NCI-H345 treated with DMSO at 0.1 percent for 48 hours (cell line): ENCODE measurements around the gene GPS1.

ENCODE experiments used
- DNase-seq: peaks from one replicate; lab custom pipeline; 2025; ENCODE audit not compliant: unreplicated experiment; lab: John Stamatoyannopoulos, UW

Gene GPS1

DNA sequence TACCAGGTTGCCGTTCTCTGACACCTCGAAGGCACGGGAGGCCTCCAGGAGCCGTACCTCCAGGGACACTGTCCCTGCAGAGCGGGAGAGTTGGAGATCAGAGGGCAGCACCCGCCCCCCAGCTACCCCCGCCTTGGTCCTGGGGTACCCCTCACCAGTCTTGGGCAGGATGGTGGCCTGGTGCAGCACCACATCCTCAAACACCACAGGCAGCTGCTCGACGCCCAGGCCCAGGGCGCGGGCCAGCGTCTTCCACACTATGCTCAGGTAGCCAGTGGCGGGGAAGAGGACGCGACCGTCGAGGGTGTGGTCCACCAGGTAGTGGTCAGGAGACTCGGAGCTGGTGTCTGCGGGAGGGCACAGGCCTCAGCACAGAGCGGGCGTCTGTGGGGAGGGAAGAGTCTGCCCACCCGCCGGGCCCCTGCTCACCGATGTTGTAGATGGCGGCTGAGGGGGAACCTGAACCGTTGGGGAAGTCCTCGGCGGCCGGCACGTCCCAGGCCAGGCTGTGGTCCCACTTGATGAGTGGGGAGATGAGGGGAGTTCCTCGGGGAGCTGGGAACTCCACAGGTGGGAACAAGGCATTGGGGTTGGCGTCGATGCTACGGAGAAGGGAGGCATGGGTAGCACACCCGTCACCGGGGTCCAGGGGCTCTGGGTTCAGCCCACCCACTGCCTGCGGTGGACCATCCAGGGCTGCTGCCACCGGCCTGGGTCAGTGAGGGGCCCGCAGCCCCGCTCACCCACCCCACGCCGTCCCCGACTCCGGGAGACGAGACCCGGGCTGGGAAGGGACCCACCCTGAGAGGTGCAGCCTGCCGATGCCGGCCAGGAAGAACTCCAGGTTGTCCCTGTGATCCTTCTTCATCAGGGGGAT lies 36.5 kb downstream of the GPS1 start:
- no peak for DNase-seq

DNA sequence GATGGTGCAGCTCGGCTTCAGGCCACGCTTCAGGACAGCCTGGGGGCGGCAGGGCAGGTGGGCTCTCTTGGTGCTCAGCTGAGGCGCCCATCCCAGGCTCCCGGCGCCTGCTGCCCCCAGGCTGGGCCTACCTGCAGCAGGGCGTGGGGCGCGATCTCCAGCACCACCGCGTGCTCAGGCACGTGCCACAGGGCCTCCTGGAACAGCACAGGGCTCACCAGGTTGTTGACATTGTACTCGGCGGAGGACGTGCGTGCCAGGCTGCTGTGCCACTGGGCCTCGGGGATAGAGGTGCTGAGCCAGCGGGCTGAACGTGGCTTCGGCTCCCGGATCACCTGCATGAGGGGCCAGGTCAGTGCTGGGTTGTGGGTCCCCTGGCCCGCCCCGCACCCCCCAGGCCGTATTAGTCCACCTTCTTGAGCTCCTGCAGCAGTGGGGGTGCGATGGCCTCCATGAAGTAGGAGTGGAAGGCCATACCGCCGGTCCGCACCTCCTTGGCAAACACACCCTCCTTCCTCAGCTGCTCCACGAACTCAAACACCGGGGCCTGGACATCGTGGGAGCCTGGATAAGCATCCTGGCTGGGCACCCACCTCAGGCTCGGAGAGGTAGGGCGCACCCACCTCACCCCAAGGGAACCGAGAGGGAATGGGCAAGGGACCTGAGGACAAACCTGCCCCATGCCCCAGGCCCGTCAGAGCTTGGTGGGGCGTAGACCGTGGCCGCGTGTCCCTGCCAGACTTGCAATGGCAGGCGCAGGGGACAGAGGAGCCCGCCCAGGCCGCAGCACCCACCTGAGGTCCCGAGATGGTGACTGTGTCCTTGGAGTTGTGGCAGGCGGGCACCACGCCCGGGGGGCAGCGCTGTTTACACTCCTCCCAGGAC lies 37.4 kb downstream of the GPS1 start:
- DNase-seq, result no peak

GRCh38 chr17:82089723-82090548 lies 38.2 kb downstream of the GPS1 start:
- no peak for DNase-seq

DNA sequence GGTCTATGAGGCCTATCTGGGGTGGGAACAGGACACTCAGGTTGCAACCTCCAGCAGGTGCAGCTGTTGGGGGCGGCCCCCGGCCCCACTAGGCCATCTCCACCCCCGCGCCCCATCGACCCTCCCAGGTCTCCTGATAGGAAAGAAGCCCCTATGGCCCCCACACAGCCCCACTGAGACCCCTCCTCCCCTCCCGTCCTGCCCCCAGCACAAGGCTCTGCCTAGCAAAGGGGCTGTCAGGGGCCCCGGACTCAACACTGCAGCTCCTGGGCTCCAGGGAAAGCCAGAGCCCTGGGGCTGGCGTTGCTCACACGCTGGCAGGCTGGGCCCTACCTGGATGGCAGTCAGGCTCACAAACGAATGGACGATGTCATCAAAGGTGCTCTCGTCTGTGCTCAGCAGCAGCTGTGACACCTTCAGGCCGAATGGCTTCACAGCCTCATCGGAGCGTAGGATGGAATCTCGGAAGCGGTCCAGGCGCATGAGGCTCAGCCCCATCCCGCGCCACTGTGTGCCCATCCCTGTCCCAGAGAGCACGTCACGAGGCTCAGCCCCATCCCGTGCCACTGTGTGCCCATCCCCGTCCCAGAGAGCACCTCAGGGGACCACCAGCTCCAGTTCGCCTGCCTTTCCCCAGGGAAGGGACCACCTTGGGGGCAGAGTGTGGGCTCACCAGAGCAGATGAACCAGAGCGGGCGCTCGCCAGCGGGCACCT lies 39.0 kb downstream of the GPS1 start:
- no peak for DNase-seq

DNA sequence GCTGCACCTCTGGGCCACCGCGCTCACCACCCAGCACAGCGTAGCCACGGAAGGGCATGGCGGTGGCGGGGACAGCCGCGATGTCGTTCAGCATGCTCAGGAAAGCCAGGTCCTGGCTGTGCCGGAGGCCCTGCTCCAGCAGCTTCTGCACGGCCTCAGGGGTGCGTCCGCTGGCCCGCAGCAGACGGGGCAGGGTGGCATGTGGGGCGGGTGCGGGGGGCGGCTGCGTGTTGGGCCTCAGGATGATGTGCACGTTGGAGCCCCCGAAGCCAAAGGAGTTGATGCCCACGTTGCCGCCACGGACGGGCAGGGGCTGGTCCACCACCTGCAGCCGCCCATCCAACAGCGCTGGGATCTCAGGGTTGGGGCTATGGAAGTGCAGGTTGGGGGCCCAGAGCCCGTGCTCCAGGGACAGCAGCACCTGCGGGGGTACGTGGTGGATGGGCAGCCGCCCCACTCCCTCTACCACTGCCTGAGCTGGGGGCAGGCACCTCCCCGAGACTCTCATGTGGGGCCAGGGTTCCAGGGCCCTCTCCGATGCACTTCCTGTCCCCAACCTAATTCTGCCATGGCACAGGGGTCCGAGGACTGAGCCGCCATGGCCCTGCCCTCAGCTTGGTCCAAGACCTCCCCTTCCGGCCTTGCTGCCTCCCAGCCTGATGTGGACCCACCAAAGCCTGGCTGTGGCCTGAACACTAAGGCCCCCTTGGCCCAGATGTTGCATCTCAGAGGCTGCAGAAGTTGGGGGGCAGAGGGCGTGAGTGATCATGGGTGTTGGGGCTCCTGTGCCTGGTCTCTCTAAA lies 39.8 kb downstream of the GPS1 start:
- DNase-seq, result no peak

GRCh38 chr17:82092094-82092586 lies 40.4 kb downstream of the GPS1 start:
- no peak for DNase-seq

DNA sequence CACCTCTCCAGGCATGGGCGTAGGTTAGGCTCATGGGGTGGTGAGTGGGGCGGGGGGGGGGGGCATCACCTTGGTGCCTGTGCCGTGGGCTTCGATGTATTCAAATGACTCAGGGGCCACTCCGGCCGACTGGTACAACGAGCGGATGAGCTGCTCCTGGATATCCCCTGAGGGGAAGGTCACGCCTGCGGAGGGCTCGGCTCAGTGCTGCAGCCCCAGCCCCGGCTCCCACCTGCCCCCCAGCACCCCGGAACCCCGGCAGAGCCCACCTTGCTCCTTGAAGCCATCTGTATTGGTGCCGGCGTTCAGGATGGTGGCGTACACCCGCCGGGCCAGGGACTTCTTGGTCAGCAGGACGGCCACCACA lies 40.9 kb downstream of the GPS1 start:
- no peak for DNase-seq

DNA sequence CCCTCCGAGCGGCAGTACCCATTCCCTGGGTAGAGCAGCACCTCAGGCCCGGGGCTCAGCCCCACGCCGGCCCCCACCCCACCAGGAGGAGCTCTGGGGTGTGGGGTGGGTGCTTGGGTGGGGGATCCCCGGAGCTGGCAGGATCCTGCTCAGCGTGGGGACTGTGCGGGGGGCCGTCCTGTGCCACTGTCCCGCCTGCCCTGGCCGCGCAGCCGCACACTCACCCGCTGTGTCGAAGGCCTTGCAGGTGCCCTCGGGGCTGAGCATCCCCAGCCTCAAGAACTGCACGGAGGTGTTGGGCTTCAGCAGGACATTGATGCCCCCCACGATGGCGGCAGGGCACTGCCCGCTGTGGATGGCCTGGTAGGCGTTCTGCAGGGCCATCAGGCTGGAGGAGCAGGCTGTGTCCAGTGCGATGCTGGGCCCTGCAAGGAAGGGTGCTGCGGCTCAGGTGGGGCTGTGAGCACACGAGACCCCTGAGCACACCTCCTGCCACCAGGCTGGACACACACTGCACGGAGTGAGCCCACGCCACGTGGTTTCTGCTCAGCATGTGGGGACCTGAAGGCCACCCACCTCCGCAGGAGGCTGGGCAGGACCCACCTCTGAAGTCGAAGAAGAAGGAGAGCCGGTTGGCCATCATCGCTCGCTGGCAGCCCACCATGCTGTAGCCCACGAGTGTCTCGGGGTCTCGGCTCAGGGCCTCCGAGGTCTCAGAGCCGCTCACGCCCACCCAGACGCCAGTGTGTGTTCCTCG lies 41.5 kb downstream of the GPS1 start:
- DNase-seq, result no peak

DNA sequence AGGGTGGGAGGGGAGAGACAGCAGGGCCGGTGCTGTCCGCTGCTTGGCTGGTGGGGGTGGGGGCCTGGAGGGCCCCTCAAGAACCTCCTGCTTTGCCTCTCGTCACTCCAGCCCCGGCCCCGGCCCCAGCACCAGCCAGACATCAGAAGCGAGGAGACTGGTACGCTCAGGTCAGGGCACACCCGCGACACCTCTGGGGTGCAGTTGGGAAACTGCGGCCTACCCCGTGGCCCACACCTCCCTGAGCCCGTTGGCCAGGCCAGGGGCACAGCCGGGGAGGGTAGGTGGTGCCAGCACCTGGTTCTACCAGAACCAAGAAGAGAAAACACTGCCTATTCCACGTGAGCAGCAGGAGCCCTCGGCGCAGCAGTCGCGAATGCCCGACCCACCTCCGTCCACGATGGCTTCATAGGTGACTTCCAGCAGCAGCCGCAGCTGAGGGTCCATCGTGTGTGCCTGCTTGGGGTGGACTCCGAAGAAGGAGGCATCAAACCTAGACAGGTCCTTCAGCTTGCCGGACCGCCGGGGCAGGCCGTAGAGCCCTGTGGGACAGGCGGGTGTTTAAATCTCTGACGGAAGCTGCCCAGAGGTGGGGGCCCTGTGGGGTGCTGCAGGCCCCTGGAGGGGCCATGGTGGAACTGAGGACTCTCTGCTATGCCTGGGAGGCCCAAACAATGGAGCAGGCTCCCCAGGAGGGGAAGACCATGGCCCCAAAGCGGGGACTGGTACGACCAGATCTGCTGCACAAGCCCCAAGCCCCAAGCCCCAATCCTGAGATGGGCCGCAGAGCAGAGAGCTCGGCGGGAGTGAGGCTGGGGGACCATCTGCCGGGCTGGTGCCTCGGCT lies 43.5 kb downstream of the GPS1 start:
- no peak for DNase-seq

- no peak for DNase-seq
Measured at GRCh38 chr17:82095777-82096708, 44.3 kb downstream of the GPS1 start.

DNA sequence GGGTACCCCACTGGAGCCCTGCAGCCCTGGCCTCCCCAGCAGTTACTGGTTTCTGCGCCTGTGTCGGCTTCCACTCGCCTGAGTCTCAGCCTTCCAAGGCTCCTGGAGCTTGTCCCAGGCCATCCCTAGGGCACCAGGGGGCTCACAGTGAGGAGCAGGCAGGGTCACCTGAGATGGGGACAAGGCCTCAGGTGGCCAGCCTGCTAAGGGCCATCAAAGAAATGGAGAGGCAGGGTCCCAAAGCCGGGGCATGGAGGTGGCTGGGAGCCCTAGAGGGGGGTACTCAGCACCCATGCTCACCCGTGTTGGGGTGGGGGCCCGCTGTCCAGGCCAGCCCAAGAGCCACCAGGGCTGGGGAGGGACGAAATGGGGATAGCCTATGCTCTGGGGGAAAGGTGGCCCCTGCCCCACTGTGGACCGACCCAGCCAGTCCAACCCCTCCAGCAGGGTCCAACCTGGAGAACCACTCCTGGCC lies 45.0 kb downstream of the GPS1 start:
- no peak for DNase-seq

DNA sequence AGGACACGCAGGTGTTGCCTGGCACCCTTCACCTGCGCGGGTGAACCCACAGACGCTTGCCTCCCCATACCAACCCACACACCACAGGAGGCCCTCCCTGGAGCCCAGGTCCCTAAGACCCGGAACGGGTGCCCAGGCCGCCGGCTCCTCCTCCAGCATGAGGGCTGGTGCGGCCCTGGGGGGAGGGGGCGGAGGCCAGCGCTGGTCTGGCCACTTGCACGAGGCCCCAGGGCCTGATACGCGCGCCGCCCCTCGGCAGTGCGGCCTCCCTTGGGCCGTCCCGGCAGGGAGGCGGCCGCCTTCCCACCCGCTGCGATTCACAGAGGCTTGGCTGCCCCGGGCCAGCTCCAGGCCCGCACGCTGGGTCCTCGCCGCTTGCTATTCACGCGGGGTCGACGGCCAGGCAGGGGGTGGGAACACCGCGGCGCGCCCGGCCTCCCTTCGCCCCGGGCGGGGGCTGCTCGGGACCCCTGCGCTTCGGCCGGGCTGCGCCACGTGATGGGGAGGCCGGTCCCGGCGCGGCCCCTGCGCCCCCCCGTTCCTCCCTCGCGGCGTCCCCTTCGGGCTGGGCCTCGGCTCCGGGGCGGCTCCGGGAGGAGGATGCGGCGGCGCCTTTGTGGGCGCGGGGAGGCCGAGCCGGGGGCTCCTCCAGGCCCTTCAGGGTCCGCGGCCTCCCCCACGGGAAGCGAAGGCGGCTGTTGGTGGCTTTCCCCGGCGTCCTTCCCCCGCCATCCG lies 45.7 kb downstream of the GPS1 start:
- no peak for DNase-seq

- DNase-seq, result no peak
Measured at GRCh38 chr17:82097919-82098168, 46.1 kb downstream of the GPS1 start.

DNA sequence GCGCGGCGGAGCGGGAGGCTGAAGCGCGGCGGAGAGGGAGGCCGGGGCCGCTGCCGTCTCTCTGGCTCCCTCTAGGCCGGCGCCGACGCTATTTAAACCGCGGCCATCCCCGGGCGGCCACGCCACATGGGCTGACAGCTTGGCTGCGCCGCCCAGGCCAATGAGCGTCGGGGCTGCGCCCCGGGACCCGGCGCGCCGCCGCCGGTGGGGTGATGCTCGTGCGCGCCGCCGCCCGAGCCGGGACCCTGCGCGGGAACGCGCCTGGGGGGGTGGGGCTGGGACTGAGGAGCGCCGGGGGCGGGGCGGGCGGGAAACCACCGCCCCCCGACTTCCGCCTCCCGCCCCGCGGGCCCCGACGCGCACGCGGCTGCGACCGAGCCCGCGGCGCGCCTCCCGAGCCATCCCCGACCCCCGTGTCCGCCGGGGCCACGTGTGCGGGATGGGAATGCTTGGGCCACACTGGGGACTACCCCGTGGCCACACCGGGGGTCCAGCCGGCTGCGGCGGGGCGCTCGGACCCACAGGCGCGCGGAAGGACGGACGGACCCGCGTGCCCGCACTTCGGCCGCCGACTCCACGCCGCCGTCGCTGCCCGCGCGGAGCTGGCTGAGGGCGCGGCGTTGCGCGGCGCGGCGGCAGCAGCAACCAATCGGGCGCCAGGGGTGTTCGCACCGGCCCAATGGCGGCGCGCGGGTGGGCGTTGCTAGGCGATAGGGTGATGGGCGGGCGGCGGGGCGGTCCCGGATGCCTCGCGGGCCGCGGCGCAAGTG lies 46.7 kb downstream of the GPS1 start, which contains the start of gene FASN:
TSS of gene FASN (minus strand) at position 68 of the 770 bp plus-strand sequence. CDS start 1,791 bp downstream, outside the sequence.
- DNase-seq, result peak; percentile 91

GRCh38 chr17:82098939-82099763 lies 47.5 kb downstream of the GPS1 start:
- DNase-seq, result no peak
